VCaP (cell line): Measurements from ENCODE around the gene ENTPD7.

Source experiments
- H3K27ac ChIP-seq: fragments of 450-650 bp; 2 replicates; pipeline ENCODE4 v1.5.1; 2017
- CTCF ChIP-seq: fragments of 450-650 bp; conservative IDR thresholded peaks from 2 replicates; pipeline ENCODE4 v1.5.1; 2017; ENCODE audit warnings: mild to moderate bottlenecking, moderate library complexity

ENTPD7 gene

GRCh38 chr10:99654390-99655175 is 4.7 kb upstream of the ENTPD7 start:
- TF ChIP-seq CTCF, result no peak
- H3K27ac ChIP-seq, result peak overlapping the region; percentile 43

- no peak for TF ChIP-seq CTCF
- no peak overlapping the region for H3K27ac ChIP-seq
Observed at GRCh38 chr10:99656199-99657064, 2.9 kb upstream of the ENTPD7 start.

GRCh38 chr10:99658622-99659030 is 683 bp upstream of the ENTPD7 start:
- TF ChIP-seq CTCF, result no peak
- peak overlapping the region; percentile 72; the same call in 1 of the 2 replicates for H3K27ac ChIP-seq

GRCh38 chr10:99659868-99660366 is 608 bp downstream of the ENTPD7 start:
- no peak for TF ChIP-seq CTCF
- peak overlapping the region; percentile 72 for H3K27ac ChIP-seq

GRCh38 chr10:99660662-99661376 is 1.5 kb downstream of the ENTPD7 start:
- no peak for TF ChIP-seq CTCF
- H3K27ac ChIP-seq, result peak overlapping the region; percentile 72

- no peak overlapping the region for H3K27ac ChIP-seq
- TF ChIP-seq CTCF, result no peak
Observed at GRCh38 chr10:99661377-99661763, 2.1 kb downstream of the ENTPD7 start.

- no peak overlapping the region for H3K27ac ChIP-seq
- TF ChIP-seq CTCF, result no peak
Observed at GRCh38 chr10:99665304-99665703, 6.0 kb downstream of the ENTPD7 start.
